HEK293T (cell line): ENCODE measurements around the gene MYEOV.

Experiments used
- ARNT ChIP-seq: fragments of 450-650 bp; IDR thresholded peaks from 2 replicates; pipeline ENCODE4 v1.6.1; 2017; ENCODE audit warnings: mild to moderate bottlenecking
- BHLHE40 ChIP-seq: fragments of 450-650 bp; IDR thresholded peaks from 2 replicates; pipeline ENCODE4 v1.6.1; 2016; ENCODE audit warnings: mild to moderate bottlenecking, moderate library complexity, borderline replicate concordance
- ELF4 ChIP-seq: fragments of 450-650 bp; IDR thresholded peaks from 2 replicates; pipeline ENCODE4 v1.6.1; 2017; ENCODE audit warnings: antibody characterized with exemption
- FOXA1 ChIP-seq: fragments of 450-650 bp; IDR thresholded peaks from 2 replicates; pipeline ENCODE4 v1.6.1; 2016; ENCODE audit warnings: mild to moderate bottlenecking
- FOXK2 ChIP-seq: fragments of 450-650 bp; IDR thresholded peaks from 2 replicates; pipeline ENCODE4 v1.6.1; 2016; ENCODE audit warnings: mild to moderate bottlenecking
- FOXM1 ChIP-seq: fragments of 450-650 bp; IDR thresholded peaks from 2 replicates; pipeline ENCODE4 v1.6.1; 2017; ENCODE audit warnings: mild to moderate bottlenecking, borderline replicate concordance
- NFRKB ChIP-seq: fragments of 450-650 bp; IDR thresholded peaks from 2 replicates; pipeline ENCODE4 v1.6.1; 2016; ENCODE audit warnings: mild to moderate bottlenecking, moderate library complexity
- SP1 ChIP-seq: fragments of 450-650 bp; IDR thresholded peaks from 2 replicates; pipeline ENCODE4 v1.6.1; 2017
- SUZ12 ChIP-seq: fragments of 450-650 bp; IDR thresholded peaks from 2 replicates; pipeline ENCODE4 v1.6.1; 2016; ENCODE audit warnings: mild to moderate bottlenecking
- TARDBP ChIP-seq: fragments of 450-650 bp; IDR thresholded peaks from 2 replicates; pipeline ENCODE4 v1.6.1; 2016
- TF ChIP-seq, protein P1 (sequence below): fragments of 450-650 bp; IDR thresholded peaks from 2 replicates; pipeline ENCODE4 v1.6.1; 2016

DNA sequence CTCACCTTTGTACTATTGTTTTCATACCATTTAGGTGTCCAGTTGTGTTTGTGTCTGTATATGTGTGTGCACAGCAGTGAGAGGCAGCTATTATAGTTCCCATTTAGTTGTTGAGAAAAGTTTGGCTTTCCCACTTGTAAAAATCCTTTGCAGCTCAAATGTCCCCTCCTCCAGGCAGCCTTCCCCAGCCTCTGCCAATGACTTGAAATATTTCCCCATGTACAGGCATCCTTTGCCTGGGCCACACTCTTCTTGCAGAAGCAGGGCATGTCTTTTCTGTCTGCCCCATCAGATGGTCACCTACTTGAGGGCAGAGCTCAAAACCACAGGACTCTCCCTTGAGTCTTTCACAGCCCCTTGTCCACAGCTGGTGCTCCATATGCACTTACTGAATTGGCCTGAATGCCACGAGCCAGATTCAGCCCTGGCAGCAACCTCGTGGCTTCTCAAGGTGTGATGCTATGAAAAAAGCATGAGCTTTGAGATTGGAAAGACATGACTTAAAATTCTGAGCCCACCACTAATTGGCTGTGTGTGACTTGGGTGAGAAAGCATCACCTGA is 39.3 kb downstream of the MYEOV start:
- TF ChIP-seq NFRKB, result no peak
- no peak for TF ChIP-seq TARDBP
- TF ChIP-seq, protein P1, sequence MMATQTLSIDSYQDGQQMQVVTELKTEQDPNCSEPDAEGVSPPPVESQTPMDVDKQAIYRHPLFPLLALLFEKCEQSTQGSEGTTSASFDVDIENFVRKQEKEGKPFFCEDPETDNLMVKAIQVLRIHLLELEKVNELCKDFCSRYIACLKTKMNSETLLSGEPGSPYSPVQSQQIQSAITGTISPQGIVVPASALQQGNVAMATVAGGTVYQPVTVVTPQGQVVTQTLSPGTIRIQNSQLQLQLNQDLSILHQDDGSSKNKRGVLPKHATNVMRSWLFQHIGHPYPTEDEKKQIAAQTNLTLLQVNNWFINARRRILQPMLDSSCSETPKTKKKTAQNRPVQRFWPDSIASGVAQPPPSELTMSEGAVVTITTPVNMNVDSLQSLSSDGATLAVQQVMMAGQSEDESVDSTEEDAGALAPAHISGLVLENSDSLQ, result no peak
- TF ChIP-seq FOXM1, result no peak
- TF ChIP-seq ELF4, result no peak
- TF ChIP-seq ARNT, result no peak
- no peak for TF ChIP-seq FOXA1
- no peak for TF ChIP-seq SUZ12
- TF ChIP-seq BHLHE40, result no peak
- TF ChIP-seq SP1, result no peak
- TF ChIP-seq FOXK2, result no peak
